Measurements from ENCODE around the gene POLR3K. TPM values are rescaled to one million over a fixed set of nuclear protein-coding genes. Genes with fewer than 3 reads are reported as not detected.
A peak's percentile ranks its signal among the peaks of the same experiment; 100 is the strongest.

The POLR3K gene
- total RNA-seq, 1 experiment from 2014 or later = 22.7 TPM

GRCh38 chr16:74051-74746 is 20.8 kb upstream of the POLR3K start:
- Histone ChIP-seq H3K27me3 (ENCODE audit: insufficient read depth, low read length) (no peaks in the 10 kb centered on the region), H3K4me1 (ENCODE audit: control insufficient read depth in 1 of 2, insufficient read depth in 2 of 2, low read length in 2 of 2) (peaks cover 31 to 50% of the 10 kb centered on the region in 2 experiments), H3K4me2 (ENCODE audit: low read length) (no peak overlapping the region), H3K9me3 (ENCODE audit: control insufficient read depth in 1 of 2, insufficient read depth in 1 of 2, low read depth in 1 of 2, low read length in 2 of 2) (no peaks in the 10 kb centered on the region), H2AFZ (ENCODE audit: low read depth, low read length, poor library complexity, severe bottlenecking) (no peak overlapping the region), H4K20me1 (ENCODE audit: insufficient read depth) (no peaks in the 10 kb centered on the region), H3K36me3 (ENCODE audit: control insufficient read depth in 1 of 2, insufficient read depth in 2 of 2, low read length in 2 of 2) (no peaks in the 10 kb centered on the region), H3K9ac (ENCODE audit: low read length) (no peak overlapping the region), H3K79me2 (ENCODE audit: insufficient read depth, low read length) (0 out of 2 replicates have a peak, but pooled peaks cover 4% of the 10 kb centered on the region), H3K4me3 (replicated peaks in 1 of 2; ENCODE audit: low read depth in 1 of 2, low read length in 2 of 2) (no peak overlapping the region), H3K27ac (ENCODE audit: low read depth, low read length) (no peak overlapping the region), H3K9me2 (ENCODE audit: insufficient read depth) (no peaks in the 10 kb centered on the region)
- POLR2A ChIA-PET = no interaction called here
- no peak for DNase-seq (ENCODE audit: low read depth, low spot score)
- intact Hi-C loops (cut with micrococcal nuclease) = no loop called here
- CTCF ChIA-PET = interaction anchor here (0.6 kb wide), 1 partner anchor 114 kb away, joined by 5 read pairs; no protein-coding TSS in a partner anchor
- BruUV-seq (replicated peaks) = no TSS peak
- no peak for ATAC-seq
- RAD21 ChIA-PET (ENCODE audit: low non-redundant PET in 1 of 2, low total read pairs in 2 of 2, uncharacterized antibody in 2 of 2, unreplicated experiment in 2 of 2) = no interaction called here
- TF ChIP-seq YY1 (IDR thresholded peaks at IDR 0.05; ENCODE audit: extremely low read depth, insufficient replicate concordance, low read depth, low read length) (no peak), TCF7L2 (IDR thresholded peaks at IDR 0.05; ENCODE audit: borderline replicate concordance, extremely low read depth, insufficient read depth, insufficient read length) (no peak)

- Histone ChIP-seq H3K4me2 (ENCODE audit: low read length) (peak within 1 kb of the TSS; percentile 82), H3K27ac (ENCODE audit: low read depth, low read length) (peak within 1 kb of the TSS; percentile 84), H3K4me3 (replicated peaks in 1 of 2; ENCODE audit: low read depth in 1 of 2, low read length in 2 of 2) (peak within 1 kb of the TSS; percentile 54 to 64), H3K36me3 (ENCODE audit: control insufficient read depth in 1 of 2, insufficient read depth in 2 of 2, low read length in 2 of 2) (no peaks in the 10 kb centered on the region), H3K9me2 (ENCODE audit: insufficient read depth) (no peaks in the 10 kb centered on the region), H3K79me2 (ENCODE audit: insufficient read depth, low read length) (no peaks in the 10 kb centered on the region), H3K27me3 (ENCODE audit: insufficient read depth, low read length) (no peaks in the 10 kb centered on the region), H4K20me1 (ENCODE audit: insufficient read depth) (no peaks in the 10 kb centered on the region), H3K9me3 (ENCODE audit: control insufficient read depth in 1 of 2, insufficient read depth in 1 of 2, low read depth in 1 of 2, low read length in 2 of 2) (no peaks in the 10 kb centered on the region), H3K9ac (ENCODE audit: low read length) (peak within 1 kb of the TSS; percentile 66), H3K4me1 (ENCODE audit: control insufficient read depth in 1 of 2, insufficient read depth in 2 of 2, low read length in 2 of 2) (peaks cover 31 to 47% of the 10 kb centered on the region in 2 experiments), H2AFZ (ENCODE audit: low read depth, low read length, poor library complexity, severe bottlenecking) (no peak within 1 kb of the TSS)
- RAD21 ChIA-PET (ENCODE audit: low non-redundant PET in 1 of 2, low total read pairs in 2 of 2, uncharacterized antibody in 2 of 2, unreplicated experiment in 2 of 2) = no interaction called here
- no peak for DNase-seq (ENCODE audit: low read depth, low spot score)
- BruUV-seq (replicated peaks) = no TSS peak
- peak; percentile 65 for ATAC-seq
- CTCF ChIA-PET = interaction anchor here (0.6 kb wide), 1 partner anchor 116 kb away, joined by 5 read pairs; no protein-coding TSS in a partner anchor
- intact Hi-C loops (cut with micrococcal nuclease) = no loop called here
- POLR2A ChIA-PET = no interaction called here
- TF ChIP-seq CEBPB (IDR thresholded peaks at IDR 0.05; ENCODE audit: low read depth) (no peak), ZNF274 (IDR thresholded peaks at IDR 0.05; ENCODE audit: low read depth, low read length) (no peak), ATF3 (IDR thresholded peaks at IDR 0.05) (no peak), TCF7L2 (IDR thresholded peaks at IDR 0.05; ENCODE audit: borderline replicate concordance, extremely low read depth, insufficient read depth, insufficient read length) (no peak), FOSL1 (IDR thresholded peaks at IDR 0.05; ENCODE audit: low read depth) (no peak; the same call in 1 of the 2 replicates), SIN3A (IDR thresholded peaks at IDR 0.05; ENCODE audit: low read depth) (no peak), POLR2A (IDR thresholded peaks at IDR 0.05; ENCODE audit: borderline replicate concordance, extremely low read depth, insufficient read depth, insufficient read length) (no peak), POLR2AphosphoS5 (IDR thresholded peaks at IDR 0.05; ENCODE audit: low read depth, low read length) (no peak), MAX (IDR thresholded peaks at IDR 0.05) (no peak)
Observed at GRCh38 chr16:72561-73548, 19.4 kb upstream of the POLR3K start, which contains the start of gene RHBDF1. TSS of gene RHBDF1 (minus strand) at chr16:72631. CDS start at chr16:65015, 7,616 bp downstream.
